HCT116 (cell line): ENCODE results near the gene PEX11G. TPM values are rescaled to one million over a fixed set of nuclear protein-coding genes. Genes with fewer than 3 reads are reported as not detected.

Experiments used
- ATAC-seq: fragments of 200-7000 bp; cut with Tn5 transposase; 2 replicates; pipeline ENCODE4 v1.9.1; 2020; ENCODE audit warnings: mild to moderate bottlenecking, moderate library complexity
- BruUV-seq: library from RNA; stranded (reverse); fragments of 400-500 nt; replicated peaks from 2 replicates; lab custom pipeline; 2021; lab: Mats Ljungman, UMichigan
- CTCF ChIA-PET: fragments of 300-600 bp; sonication (Branson Sonifier 250); formaldehyde crosslinking; loops from one replicate; lab custom pipeline; 2021; ENCODE audit warnings: antibody characterized with exemption; lab: Charles Lee
- POLR2A ChIA-PET: fragments of 300-600, 350-600 bp; sonication (Branson Sonifier 250); formaldehyde crosslinking; loops from one replicate; lab custom pipeline; 2021; ENCODE audit warnings: antibody characterized with exemption; lab: Charles Lee
- RAD21 ChIA-PET, 2 experiments: fragments of 300-600 bp; sonication (Branson Sonifier 250); formaldehyde crosslinking; loops; one replicate each; lab custom pipeline; 2023; ENCODE audit warnings: low total read pairs in 2 of 2; ENCODE audit not compliant: uncharacterized antibody in 2 of 2, unreplicated experiment in 2 of 2, low non-redundant PET in 1 of 2; lab: Charles Lee
- DNase-seq: peaks from one replicate; pipeline ENCODE4 v3.0.0-alpha.2; 2010; ENCODE audit warnings: low read depth, low spot score
- H2AFZ ChIP-seq: fragments of 200-600 bp; shearing (Covaris generic), sonication (generic); 2 replicates; pipeline ENCODE4 v1.6.1; 2017; ENCODE audit warnings: low read depth, mixed run types, mixed read lengths, antibody characterized with exemption, low read length; ENCODE audit not compliant: poor library complexity, severe bottlenecking
- H3K27ac ChIP-seq: 2 replicates; pipeline ENCODE4 v1.5.1; 2012; ENCODE audit warnings: low read depth, low read length
- H3K27me3 ChIP-seq: fragments of 200-600 bp; sonication (generic); 2 replicates; pipeline ENCODE4 v1.6.1; 2016; ENCODE audit warnings: mixed run types, low read length, mixed read lengths; ENCODE audit not compliant: insufficient read depth
- H3K36me3 ChIP-seq, 2 experiments: fragments of 200-500 bp in 1 of 2; fragments of 200-600 bp in 1 of 2; sonication (Bioruptor generic) in 1 of 2; sonication (generic) in 1 of 2; 2 replicates each; pipeline versions ENCODE4 v1.5.1 to v1.6.1; 2014 to 2016; ENCODE audit warnings: low read length in 2 of 2, inconsistent platforms in 1 of 2, mixed read lengths in 1 of 2, mixed run types in 1 of 2; ENCODE audit not compliant: insufficient read depth in 2 of 2, control insufficient read depth in 1 of 2
- H3K4me1 ChIP-seq, 2 experiments: fragments of 200-600 bp in 1 of 2; sonication (generic) in 1 of 2; 2 replicates each; pipeline versions ENCODE4 v1.5.1 to v1.6.1; 2012 to 2017; ENCODE audit warnings: low read length in 2 of 2, inconsistent platforms in 1 of 2, mild to moderate bottlenecking in 1 of 2, mixed read lengths in 1 of 2, mixed run types in 1 of 2, moderate library complexity in 1 of 2; ENCODE audit not compliant: insufficient read depth in 2 of 2, control insufficient read depth in 1 of 2
- H3K4me2 ChIP-seq: fragments of 200-600 bp; sonication (generic); 2 replicates; pipeline ENCODE4 v1.6.1; 2017; ENCODE audit warnings: mixed run types, low read length, mixed read lengths
- H3K4me3 ChIP-seq, 2 experiments: fragments of 200-600 bp in 1 of 2; sonication (generic) in 1 of 2; replicated peaks in 1 of 2; 2 replicates each; pipeline ENCODE4 v1.5.1; 2011 to 2016; ENCODE audit warnings: low read length in 2 of 2, control low read depth in 1 of 2, low read depth in 1 of 2, mild to moderate bottlenecking in 1 of 2, mixed read lengths in 1 of 2, mixed run types in 1 of 2
- H3K79me2 ChIP-seq: fragments of 200-600 bp; sonication (generic); 2 replicates; pipeline ENCODE4 v1.6.1; 2017; ENCODE audit warnings: mild to moderate bottlenecking, mixed run types, low read length, moderate library complexity, mixed read lengths; ENCODE audit not compliant: insufficient read depth
- H3K9ac ChIP-seq: fragments of 200-600 bp; sonication (generic); 2 replicates; pipeline ENCODE4 v1.6.1; 2016; ENCODE audit warnings: low read length, mixed read lengths
- H3K9me2 ChIP-seq: fragments of 200-600 bp; sonication (generic), shearing (Covaris generic); 2 replicates; pipeline ENCODE4 v1.6.1; 2017; ENCODE audit warnings: mixed run types, mild to moderate bottlenecking, moderate library complexity; ENCODE audit not compliant: insufficient read depth
- H3K9me3 ChIP-seq, 2 experiments: fragments of 200-500 bp in 1 of 2; fragments of 200-600 bp in 1 of 2; sonication (Bioruptor generic) in 1 of 2; sonication (generic) in 1 of 2; 2 replicates each; pipeline ENCODE4 v1.6.1; 2014 to 2017; ENCODE audit warnings: low read length in 2 of 2, mixed read lengths in 2 of 2, inconsistent platforms in 1 of 2, low read depth in 1 of 2, mild to moderate bottlenecking in 1 of 2, mixed run types in 1 of 2, moderate library complexity in 1 of 2; ENCODE audit not compliant: control insufficient read depth in 1 of 2, insufficient read depth in 1 of 2
- H4K20me1 ChIP-seq: fragments of 200-600 bp; sonication (generic), shearing (Covaris generic); 2 replicates; pipeline ENCODE4 v1.6.1; 2017; ENCODE audit warnings: mixed run types, mild to moderate bottlenecking, moderate library complexity; ENCODE audit not compliant: insufficient read depth
- EZH2phosphoT487 ChIP-seq: fragments of 200-600 bp; IDR thresholded peaks from 2 replicates; pipeline ENCODE4 v1.6.1; 2018; ENCODE audit warnings: antibody characterized with exemption, borderline replicate concordance
- FOSL1 ChIP-seq: IDR thresholded peaks from 2 replicates; pipeline ENCODE4 v1.6.1; 2012; ENCODE audit warnings: low read depth
- MAX ChIP-seq: IDR thresholded peaks from 2 replicates; pipeline ENCODE4 v1.6.1; 2012
- POLR2A ChIP-seq: IDR thresholded peaks from 2 replicates; pipeline ENCODE4 v1.7.0; 2011; ENCODE audit warnings: borderline replicate concordance; ENCODE audit not compliant: insufficient read depth, insufficient read length; ENCODE audit errors: extremely low read depth
- SIN3A ChIP-seq: IDR thresholded peaks from 2 replicates; pipeline ENCODE4 v1.6.1; 2012; ENCODE audit warnings: low read depth
- YY1 ChIP-seq: IDR thresholded peaks from 2 replicates; pipeline ENCODE4 v1.6.1; 2011; ENCODE audit warnings: low read length, low read depth, moderate library complexity, mild to moderate bottlenecking; ENCODE audit not compliant: insufficient replicate concordance; ENCODE audit errors: extremely low read depth
- intact Hi-C: fragments of 100-400 bp; cut with micrococcal nuclease; formaldehyde crosslinking; loops from 2 replicates; pipeline ENCODE4 v1.10.0; 2022
- total RNA-seq: library from RNA; stranded (reverse); gene quantifications from one replicate; pipeline ENCODE4 v1.2.1, GENCODE V29; 2021; ENCODE audit not compliant: unreplicated experiment
- TF ChIP-seq, protein P1 (sequence below): IDR thresholded peaks from 2 replicates; pipeline ENCODE4 v1.6.1; 2012

The PEX11G gene
- total RNA-seq, 1 experiment from 2014 or later: 6.4 TPM

GRCh38 chr19:7426986-7427385 is 61.8 kb downstream of the PEX11G start:
- intact Hi-C loops: no loop called here
- no peak for DNase-seq
- H3K9me2 ChIP-seq: no peaks in the 10 kb centered on the region
- no peak overlapping the region for H3K4me2 ChIP-seq
- TF ChIP-seq SIN3A (no peak), FOSL1 (no peak), POLR2A (no peak), EZH2phosphoT487 (no peak), YY1 (no peak), MAX (no peak)
- TF ChIP-seq, protein P1, sequence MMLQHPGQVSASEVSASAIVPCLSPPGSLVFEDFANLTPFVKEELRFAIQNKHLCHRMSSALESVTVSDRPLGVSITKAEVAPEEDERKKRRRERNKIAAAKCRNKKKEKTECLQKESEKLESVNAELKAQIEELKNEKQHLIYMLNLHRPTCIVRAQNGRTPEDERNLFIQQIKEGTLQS: no peak
- TF ChIP-seq, all 23 proteins: peak for 0
- peaks cover 39 to 47% of the 10 kb centered on the region in 2 experiments for H3K4me1 ChIP-seq
- no peak overlapping the region for H2AFZ ChIP-seq
- RAD21 ChIA-PET: interaction anchor here in 1 of 2 experiments (0.6 kb wide), 1 partner anchor 22 kb away, joined by 3 read pairs; no protein-coding TSS in a partner anchor
- H3K27ac ChIP-seq: no peak overlapping the region
- POLR2A ChIA-PET: no interaction called here
- H3K36me3 ChIP-seq: peaks cover 0 to 3% of the 10 kb centered on the region in 2 experiments; a peak in 1 of 4 replicates
- H3K79me2 ChIP-seq: peaks cover 14% of the 10 kb centered on the region
- H3K27me3 ChIP-seq: no peaks in the 10 kb centered on the region
- no peaks in the 10 kb centered on the region for H3K9me3 ChIP-seq
- H3K9ac ChIP-seq: no peak overlapping the region
- no peak overlapping the region for H3K4me3 ChIP-seq
- BruUV-seq: no TSS peak
- ATAC-seq: no peak
- CTCF ChIA-PET: no interaction called here
- no peaks in the 10 kb centered on the region for H4K20me1 ChIP-seq

Other genes with a start within 250 kb of the PEX11G start
- 25.4 TPM for gene INSR, start 194.6 kb downstream of the PEX11G start, total RNA-seq
- gene ARHGEF18, start 140.1 kb downstream of the PEX11G start, total RNA-seq: 32.2 TPM
- gene ZNF358, start 27.1 kb upstream of the PEX11G start, total RNA-seq: 20.7 TPM
- 19.1 TPM for gene MCOLN1, start 33.6 kb upstream of the PEX11G start, total RNA-seq
- gene PNPLA6, start 46.7 kb upstream of the PEX11G start, total RNA-seq: 159 TPM
- gene CAMSAP3, start 106.8 kb upstream of the PEX11G start, total RNA-seq: 24.0 TPM
- 103 TPM for gene XAB2, start 140.5 kb upstream of the PEX11G start, total RNA-seq
- 126 TPM for gene PET100, start 140.8 kb upstream of the PEX11G start, total RNA-seq
- gene PCP2, start 144.7 kb upstream of the PEX11G start, total RNA-seq: 0.32 TPM
- gene STXBP2, start 148.1 kb upstream of the PEX11G start, total RNA-seq: 141 TPM
- not detected for gene RETN, start 180.0 kb upstream of the PEX11G start, total RNA-seq
- not detected for gene MCEMP1, start 188.1 kb upstream of the PEX11G start, total RNA-seq
- 101 TPM for gene TRAPPC5, start 191.8 kb upstream of the PEX11G start, total RNA-seq
- gene FCER2, start 213.1 kb upstream of the PEX11G start, total RNA-seq: 0.20 TPM
- not detected for gene CLEC4G, start 243.1 kb upstream of the PEX11G start, total RNA-seq